ENCODE results near the gene NNT.
"Not testable (repeated sequence)": the region's sequence is repeated elsewhere in the genome, so short reads cannot be mapped to it uniquely, and the experiment has no call there.

The NNT gene

GRCh38 chr5:43582082-43583005 is 20.6 kb upstream of the NNT start:
- no peak for DNase-seq (ENCODE audit: low read depth in 1 of 2, low spot score in 1 of 2)

- no peak for DNase-seq (ENCODE audit: low read depth in 1 of 2, low spot score in 1 of 2)
Measured at GRCh38 chr5:43583724-43584123, 19.3 kb upstream of the NNT start.

GRCh38 chr5:43584166-43584699 is 18.7 kb upstream of the NNT start:
- no peak for DNase-seq (ENCODE audit: low read depth in 1 of 2, low spot score in 1 of 2)

GRCh38 chr5:43588842-43589241 is 14.1 kb upstream of the NNT start:
- DNase-seq (ENCODE audit: low read depth in 1 of 2, low spot score in 1 of 2), result no peak

- DNase-seq (ENCODE audit: low read depth in 1 of 2, low spot score in 1 of 2), result no peak
Measured at GRCh38 chr5:43589310-43589709, 13.7 kb upstream of the NNT start.

- no peak for DNase-seq (ENCODE audit: low read depth in 1 of 2, low spot score in 1 of 2)
Measured at GRCh38 chr5:43590700-43591099, 12.3 kb upstream of the NNT start.

- no peak for DNase-seq (ENCODE audit: low read depth in 1 of 2, low spot score in 1 of 2)
Measured at GRCh38 chr5:43592363-43592762, 10.6 kb upstream of the NNT start.

GRCh38 chr5:43598927-43599326 is 4.1 kb upstream of the NNT start:
- not testable (repeated sequence) for DNase-seq (ENCODE audit: low read depth in 1 of 2, low spot score in 1 of 2)

- no peak for DNase-seq (ENCODE audit: low read depth in 1 of 2, low spot score in 1 of 2)
Measured at GRCh38 chr5:43601454-43602260, 1.3 kb upstream of the NNT start.

GRCh38 chr5:43603344-43604217 is 601 bp downstream of the NNT start:
- DNase-seq (ENCODE audit: low read depth in 1 of 2, low spot score in 1 of 2), result peak; percentile 31 to 44

GRCh38 chr5:43604699-43605098 is 1.7 kb downstream of the NNT start:
- DNase-seq (ENCODE audit: low read depth in 1 of 2, low spot score in 1 of 2), result no peak

GRCh38 chr5:43606351-43606750 is 3.4 kb downstream of the NNT start:
- no peak for DNase-seq (ENCODE audit: low read depth in 1 of 2, low spot score in 1 of 2)

- DNase-seq (ENCODE audit: low read depth in 1 of 2, low spot score in 1 of 2), result no peak
Measured at GRCh38 chr5:43608406-43608805, 5.4 kb downstream of the NNT start.

- no peak for DNase-seq (ENCODE audit: low read depth in 1 of 2, low spot score in 1 of 2)
Measured at GRCh38 chr5:43609752-43610151, 6.8 kb downstream of the NNT start.

GRCh38 chr5:43613370-43613769 is 10.4 kb downstream of the NNT start:
- no peak for DNase-seq (ENCODE audit: low read depth in 1 of 2, low spot score in 1 of 2)

- DNase-seq (ENCODE audit: low read depth in 1 of 2, low spot score in 1 of 2), result no peak
Measured at GRCh38 chr5:43615445-43616184, 12.6 kb downstream of the NNT start.

GRCh38 chr5:43616535-43616934 is 13.6 kb downstream of the NNT start:
- no peak for DNase-seq (ENCODE audit: low read depth in 1 of 2, low spot score in 1 of 2)

- DNase-seq (ENCODE audit: low read depth in 1 of 2, low spot score in 1 of 2), result no peak
Measured at GRCh38 chr5:43619380-43619779, 16.4 kb downstream of the NNT start.

- no peak for DNase-seq (ENCODE audit: low read depth in 1 of 2, low spot score in 1 of 2)
Measured at GRCh38 chr5:43619911-43620310, 16.9 kb downstream of the NNT start.

GRCh38 chr5:43620944-43621505 is 18.0 kb downstream of the NNT start:
- no peak for DNase-seq (ENCODE audit: low read depth in 1 of 2, low spot score in 1 of 2)

Data from activated T-helper 1 cell treated with anti-CD3 and anti-CD28 coated beads, Interleukin-2, amount 50 U/mL, for 16 hours (primary cell).